H7 (cell line): ENCODE results near the gene KCNJ10. TPM values are rescaled to one million over a fixed set of nuclear protein-coding genes. Genes with fewer than 3 reads are reported as not detected.

Experiments used
- DNase-seq: peaks from one replicate; pipeline ENCODE4 v3.0.0; 2012
- H3K27me3 ChIP-seq: 2 replicates; pipeline ENCODE4 v1.6.0; 2011; ENCODE audit warnings: mild to moderate bottlenecking, low read length; ENCODE audit not compliant: control insufficient read depth, insufficient read depth
- H3K36me3 ChIP-seq: replicated peaks from 2 replicates; pipeline ENCODE4 v1.5.1; 2011; ENCODE audit warnings: low read length; ENCODE audit not compliant: control insufficient read depth, insufficient read depth
- H3K4me3 ChIP-seq: 2 replicates; pipeline ENCODE4 v1.5.1; 2011; ENCODE audit warnings: low read depth, mild to moderate bottlenecking, control low read depth, low read length, moderate library complexity; ENCODE audit not compliant: insufficient read depth
- total RNA-seq: library from RNA; depleted of rRNA; stranded (reverse); fragments of >200 nt; shearing (Covaris generic); gene quantifications from 2 replicates; pipeline ENCODE4 v1.2.3, GENCODE V29; 2014

The KCNJ10 gene
- total RNA-seq, 1 experiment from 2014 or later = not detected

- no peak for DNase-seq
- H3K4me3 ChIP-seq = no peak overlapping the region
- H3K36me3 ChIP-seq = no peaks in the 10 kb centered on the region
- H3K27me3 ChIP-seq = no peaks in the 10 kb centered on the region; the same call in 1 of the 2 replicates
These were observed 75.1 kb downstream of the KCNJ10 start for GRCh38 chr1:159994896-159995295.

GRCh38 chr1:159993911-159994310 is 76.0 kb downstream of the KCNJ10 start:
- no peak overlapping the region for H3K4me3 ChIP-seq
- H3K27me3 ChIP-seq = no peaks in the 10 kb centered on the region; the same call in 1 of the 2 replicates
- H3K36me3 ChIP-seq = no peaks in the 10 kb centered on the region
- DNase-seq = no peak

DNA sequence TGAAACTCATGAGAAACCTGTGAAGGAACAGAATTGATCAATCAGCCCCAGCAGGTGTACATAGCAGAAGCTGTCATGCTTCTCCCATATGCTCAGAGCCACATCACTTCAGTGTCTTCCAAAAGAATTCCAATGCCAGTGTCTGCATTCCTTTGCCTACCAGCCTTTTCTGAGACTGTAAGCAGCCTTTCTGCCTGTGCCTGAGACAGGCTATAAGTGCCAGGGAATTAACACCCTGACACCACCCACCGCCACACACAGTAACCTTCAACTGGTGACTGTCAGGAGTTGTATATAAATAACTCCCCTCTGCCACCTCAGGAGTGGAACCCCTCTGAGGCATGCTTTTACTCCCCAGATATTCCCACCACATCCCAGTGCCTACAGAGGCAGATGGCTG is 77.8 kb downstream of the KCNJ10 start:
- no peak for DNase-seq
- Histone ChIP-seq H3K4me3 (no peak overlapping the region), H3K27me3 (no peaks in the 10 kb centered on the region; the same call in 1 of the 2 replicates), H3K36me3 (no peaks in the 10 kb centered on the region)

DNA sequence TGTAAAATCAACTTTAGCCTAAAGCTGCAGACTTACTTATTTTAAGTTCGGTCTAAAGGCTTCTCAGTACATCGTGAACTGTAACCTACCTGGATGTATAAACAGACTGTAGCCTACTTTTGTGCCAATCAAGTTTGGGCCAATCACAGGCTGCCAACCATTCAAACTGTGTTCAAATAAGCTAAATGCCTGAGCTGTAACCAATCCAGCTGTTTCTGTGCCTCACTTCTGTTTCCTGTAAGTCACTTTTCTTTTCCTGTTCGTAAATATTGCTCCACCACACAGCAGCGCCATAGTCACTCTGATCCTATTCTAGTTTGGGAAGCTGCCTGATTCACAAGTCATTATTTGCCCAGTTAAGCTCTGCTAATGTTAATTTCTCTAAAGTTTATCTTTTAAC is 78.4 kb downstream of the KCNJ10 start:
- H3K36me3 ChIP-seq = no peaks in the 10 kb centered on the region
- H3K27me3 ChIP-seq = no peaks in the 10 kb centered on the region
- H3K4me3 ChIP-seq = no peak overlapping the region
- DNase-seq = no peak

DNA sequence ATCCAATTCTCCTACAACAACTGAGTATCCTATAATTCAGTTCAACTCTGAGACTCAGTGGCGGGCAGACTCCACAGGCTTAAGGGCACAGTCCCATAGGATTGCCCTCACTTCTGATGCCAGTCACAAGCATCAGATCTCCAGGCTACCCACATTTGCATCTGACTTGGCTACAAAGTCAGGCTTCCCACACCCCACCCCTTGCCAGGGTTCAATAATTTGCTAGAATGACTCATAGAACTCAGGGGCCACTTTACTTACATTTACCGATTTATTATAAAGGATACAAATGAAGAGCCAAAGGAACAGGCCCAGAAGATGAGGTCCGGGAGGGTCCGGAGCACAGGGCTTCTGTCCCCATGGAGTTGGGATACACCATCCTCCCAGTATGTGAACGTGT is 80.0 kb downstream of the KCNJ10 start:
- no peak overlapping the region for H3K4me3 ChIP-seq

GRCh38 chr1:159989581-159989980 is 80.4 kb downstream of the KCNJ10 start:
- no peaks in the 10 kb centered on the region for H3K36me3 ChIP-seq
- H3K27me3 ChIP-seq = no peaks in the 10 kb centered on the region
- no peak overlapping the region for H3K4me3 ChIP-seq
- no peak for DNase-seq

More for the DNA sequence above, 80.0 kb downstream of the KCNJ10 start:
- Histone ChIP-seq H3K27me3 (no peaks in the 10 kb centered on the region), H3K36me3 (no peaks in the 10 kb centered on the region)
- DNase-seq = no peak

- Histone ChIP-seq H3K27me3 (no peaks in the 10 kb centered on the region), H3K36me3 (no peaks in the 10 kb centered on the region), H3K4me3 (no peak overlapping the region)
- no peak for DNase-seq
These were observed 82.0 kb downstream of the KCNJ10 start for GRCh38 chr1:159988006-159988405.

GRCh38 chr1:159987186-159987585 is 82.8 kb downstream of the KCNJ10 start:
- Histone ChIP-seq H3K27me3 (no peaks in the 10 kb centered on the region), H3K4me3 (no peak overlapping the region), H3K36me3 (no peaks in the 10 kb centered on the region)
- DNase-seq = no peak

- H3K36me3 ChIP-seq = no peaks in the 10 kb centered on the region
- DNase-seq = no peak
- no peak overlapping the region for H3K4me3 ChIP-seq
- H3K27me3 ChIP-seq = no peaks in the 10 kb centered on the region
These were observed 83.4 kb downstream of the KCNJ10 start for GRCh38 chr1:159986531-159986930.

GRCh38 chr1:159986093-159986492 is 83.9 kb downstream of the KCNJ10 start:
- Histone ChIP-seq H3K36me3 (no peaks in the 10 kb centered on the region), H3K4me3 (no peak overlapping the region), H3K27me3 (no peaks in the 10 kb centered on the region)
- no peak for DNase-seq

DNA sequence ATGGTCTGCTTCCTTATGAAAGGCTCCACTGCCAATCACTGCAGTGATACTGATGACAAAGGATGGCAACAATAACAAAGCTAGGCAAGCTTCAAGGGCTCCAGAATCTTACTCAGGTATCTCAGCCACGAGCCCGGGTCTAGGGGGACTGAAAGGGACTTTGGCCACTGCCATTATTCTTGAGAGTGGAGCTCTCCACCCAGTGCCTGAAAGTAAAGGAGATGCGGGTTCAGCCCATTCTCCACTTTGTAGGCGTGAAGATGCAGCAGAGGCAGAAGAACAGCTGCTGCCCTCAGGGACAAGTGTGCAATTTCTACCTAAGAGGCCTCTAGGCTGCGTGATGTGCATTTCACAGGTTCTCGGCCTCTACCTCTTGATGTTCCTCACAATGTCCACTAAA is 84.5 kb downstream of the KCNJ10 start:
- DNase-seq = no peak
- Histone ChIP-seq H3K27me3 (no peaks in the 10 kb centered on the region; the same call in 1 of the 2 replicates), H3K4me3 (no peak overlapping the region), H3K36me3 (no peaks in the 10 kb centered on the region)

DNA sequence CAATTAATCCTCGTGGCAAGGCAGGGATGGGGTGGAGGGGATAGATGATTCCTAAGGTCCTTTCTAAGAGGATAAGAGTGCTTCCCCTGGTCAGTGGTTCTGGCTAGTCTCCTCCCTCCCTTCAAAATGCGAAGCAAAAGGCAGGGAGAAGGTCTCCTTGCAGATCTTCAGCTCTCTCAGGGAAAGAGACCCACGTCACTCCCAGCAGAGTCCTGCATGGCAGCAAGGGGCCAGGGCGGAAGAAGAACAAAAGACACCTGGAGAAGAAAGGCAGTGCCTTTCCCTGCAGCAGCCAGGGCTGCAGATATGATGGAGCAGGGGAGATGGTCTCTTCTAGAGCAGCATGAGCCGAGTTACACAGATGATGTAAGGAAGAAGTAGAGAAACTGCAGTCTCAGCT is 86.3 kb downstream of the KCNJ10 start:
- DNase-seq = no peak
- Histone ChIP-seq H3K27me3 (no peaks in the 10 kb centered on the region; the same call in 1 of the 2 replicates), H3K36me3 (no peaks in the 10 kb centered on the region), H3K4me3 (no peak overlapping the region)

DNA sequence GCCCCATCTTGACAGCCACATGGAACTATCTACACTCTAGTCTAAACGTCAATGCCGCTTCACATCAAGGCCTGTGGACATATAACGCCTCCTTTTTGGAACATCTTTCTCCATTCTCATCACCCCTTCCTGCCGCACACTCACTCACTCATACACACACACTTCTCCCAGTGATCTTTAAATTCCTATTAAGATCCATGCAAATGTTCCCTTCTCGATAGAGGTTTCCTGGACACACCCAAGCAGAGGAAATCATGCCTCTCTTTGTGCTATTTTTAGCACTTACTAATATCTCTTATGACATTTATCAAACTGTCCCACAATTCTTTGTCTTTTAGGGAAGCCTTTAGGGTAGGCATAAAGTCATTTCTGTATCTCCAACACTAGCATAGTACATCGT is 87.7 kb downstream of the KCNJ10 start:
- H3K36me3 ChIP-seq = no peaks in the 10 kb centered on the region
- DNase-seq = no peak
- H3K27me3 ChIP-seq = no peaks in the 10 kb centered on the region; the same call in 1 of the 2 replicates
- H3K4me3 ChIP-seq = no peak overlapping the region

DNA sequence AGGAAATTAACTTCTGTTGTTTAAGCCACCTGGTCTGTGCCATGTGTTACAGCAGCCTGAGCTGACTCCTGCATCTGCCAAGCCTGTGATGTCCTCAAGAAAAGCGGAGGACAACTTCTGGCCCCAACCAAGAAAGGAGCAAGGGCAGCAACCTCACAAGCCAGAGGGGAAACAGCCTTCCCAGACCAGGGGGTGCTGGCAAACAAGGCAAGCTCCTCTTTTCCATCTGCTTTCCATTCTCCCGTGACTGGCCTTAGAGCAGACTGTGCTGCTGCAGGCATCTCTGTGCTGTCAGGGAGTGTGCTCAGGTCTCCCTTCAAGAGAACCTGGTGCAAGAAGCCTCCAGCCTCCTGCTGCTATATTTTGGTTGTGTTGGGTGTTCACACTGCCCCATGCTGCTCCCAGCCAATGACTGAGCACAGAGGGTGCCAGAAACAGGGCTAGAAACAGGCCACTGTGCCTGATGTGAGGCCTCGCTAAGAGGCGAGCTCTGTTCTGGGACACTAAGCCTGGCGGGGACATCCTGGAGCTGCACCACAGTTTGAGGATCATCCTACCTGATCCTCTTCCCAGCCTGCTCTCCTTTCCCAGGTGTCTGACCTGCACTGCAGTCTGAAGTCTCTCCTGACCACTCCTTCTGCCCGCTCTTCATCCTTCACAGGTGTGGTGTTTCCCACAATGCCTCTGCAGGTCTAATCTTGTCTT is 88.5 kb downstream of the KCNJ10 start:
- Histone ChIP-seq H3K4me3 (no peak overlapping the region), H3K36me3 (no peaks in the 10 kb centered on the region), H3K27me3 (no peaks in the 10 kb centered on the region; the same call in 1 of the 2 replicates)
- no peak for DNase-seq

- no peak for DNase-seq
- H3K4me3 ChIP-seq = no peak overlapping the region
- H3K27me3 ChIP-seq = no peaks in the 10 kb centered on the region; the same call in 1 of the 2 replicates
- no peaks in the 10 kb centered on the region for H3K36me3 ChIP-seq
These were observed 89.2 kb downstream of the KCNJ10 start for GRCh38 chr1:159980786-159981185.
